Middle frontal gyrus (tissue), 1 donor: Measurements from ENCODE around the gene BMP3.
A peak's percentile ranks its signal among the peaks of the same experiment; 100 is the strongest.
"Not testable (repeated sequence)": the region's sequence is repeated elsewhere in the genome, so short reads cannot be mapped to it uniquely, and the experiment has no call there.

Source experiments
- DNase-seq: peaks from one replicate; pipeline ENCODE4 v3.0.0-alpha.2; 2015; ENCODE audit warnings: low spot score; ENCODE audit errors: extremely low spot score

The BMP3 gene

GRCh38 chr4:81030061-81030980 is at the start of gene BMP3:
Gene BMP3, plus strand, starts transcription at chr4:81030708. Its CDS starts 577 bp downstream, at chr4:81031285.
- DNase-seq = no peak

GRCh38 chr4:80986011-80986410 is 44.5 kb upstream of the BMP3 start:
- no peak for DNase-seq

GRCh38 chr4:80989921-80990544 is 40.5 kb upstream of the BMP3 start:
- DNase-seq = peak; percentile 57

- DNase-seq = no peak
These were observed 39.7 kb upstream of the BMP3 start for GRCh38 chr4:80990851-80991250.

GRCh38 chr4:80999943-81000342 is 30.6 kb upstream of the BMP3 start:
- no peak for DNase-seq

- no peak for DNase-seq
These were observed 26.9 kb upstream of the BMP3 start for GRCh38 chr4:81003597-81004111.

GRCh38 chr4:81007417-81007816 is 23.1 kb upstream of the BMP3 start:
- DNase-seq = no peak

GRCh38 chr4:81016566-81016965 is 13.9 kb upstream of the BMP3 start:
- not testable (repeated sequence) for DNase-seq

GRCh38 chr4:81019006-81019405 is 11.5 kb upstream of the BMP3 start:
- DNase-seq = no peak

- DNase-seq = no peak
These were observed 9.2 kb upstream of the BMP3 start for GRCh38 chr4:81021142-81021944.

- DNase-seq = no peak
These were observed 8.5 kb upstream of the BMP3 start for GRCh38 chr4:81021981-81022380.

- no peak for DNase-seq
These were observed 7.0 kb upstream of the BMP3 start for GRCh38 chr4:81023484-81023883.

GRCh38 chr4:81030981-81031791 is 678 bp downstream of the BMP3 start:
- DNase-seq = no peak

GRCh38 chr4:81031796-81032551 is 1.5 kb downstream of the BMP3 start:
- DNase-seq = no peak

GRCh38 chr4:81032771-81033684 is 2.5 kb downstream of the BMP3 start:
- DNase-seq = no peak

- DNase-seq = no peak
These were observed 8.3 kb downstream of the BMP3 start for GRCh38 chr4:81038636-81039350.

- no peak for DNase-seq
These were observed 9.0 kb downstream of the BMP3 start for GRCh38 chr4:81039351-81039972.
